Bronchial epithelial cell (primary cell): ENCODE data around the gene SIX3. TPM values are rescaled to one million over a fixed set of nuclear protein-coding genes. Genes with fewer than 3 reads are reported as not detected.

ENCODE experiments used
- DNase-seq: peaks from one replicate; pipeline ENCODE4 v3.0.0-alpha.2; 2010; ENCODE audit warnings: low read depth
- FAIRE-seq: peaks from 2 replicates; lab custom pipeline; 2011; peaks lifted over from hg19 to GRCh38; lab: Jason Lieb, UNC
- H3K27me3 ChIP-seq: 2 replicates; pipeline ENCODE4 v1.5.1; 2011; ENCODE audit warnings: low read length; ENCODE audit not compliant: control insufficient read depth, insufficient read depth
- H3K36me3 ChIP-seq: 2 replicates; pipeline ENCODE4 v1.5.1; 2011; ENCODE audit warnings: low read length; ENCODE audit not compliant: control insufficient read depth, insufficient read depth
- H3K4me3 ChIP-seq: 2 replicates; pipeline ENCODE4 v1.5.1; 2011; ENCODE audit warnings: mild to moderate bottlenecking, low read depth, low read length, control low read depth
- total RNA-seq: library from RNA; depleted of rRNA; stranded (reverse); fragments of >200 nt; gene quantifications from 2 replicates; pipeline ENCODE4 v1.2.1, GENCODE V29; 2014
- TF ChIP-seq, protein P1 (sequence below): IDR thresholded peaks from 2 replicates; pipeline ENCODE4 v1.5.1; 2011; ENCODE audit warnings: mild to moderate bottlenecking, moderate library complexity, low read length, control low read depth, inconsistent platforms; ENCODE audit not compliant: insufficient read depth, severe bottlenecking

Gene SIX3
- total RNA-seq, 1 donor from 2014 or later: not detected

DNA sequence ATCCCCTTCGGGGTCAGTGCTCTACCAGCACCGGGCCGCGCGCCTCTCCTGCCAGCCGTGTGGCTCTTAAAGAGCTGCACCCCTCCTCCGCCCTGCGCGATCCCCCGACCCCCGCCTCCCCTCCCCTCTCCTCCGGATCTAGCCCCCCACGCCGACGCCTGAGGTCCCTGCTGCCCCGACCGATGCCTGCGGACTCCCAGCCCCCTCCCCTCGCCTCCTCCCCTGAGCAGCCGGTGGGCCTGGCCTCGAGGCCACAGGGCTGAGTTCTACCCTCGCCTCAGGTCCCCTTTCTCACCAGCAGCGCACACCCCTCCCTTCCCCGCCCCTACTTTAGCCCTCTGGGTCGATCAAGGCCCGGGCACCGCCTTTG is 5.8 kb upstream of the SIX3 start:
- H3K4me3 ChIP-seq: no peak overlapping the region
- no peak for DNase-seq
- peaks cover 73% of the 10 kb centered on the region for H3K27me3 ChIP-seq
- FAIRE-seq: no peak
- H3K36me3 ChIP-seq: no peaks in the 10 kb centered on the region
- TF ChIP-seq, protein P1, sequence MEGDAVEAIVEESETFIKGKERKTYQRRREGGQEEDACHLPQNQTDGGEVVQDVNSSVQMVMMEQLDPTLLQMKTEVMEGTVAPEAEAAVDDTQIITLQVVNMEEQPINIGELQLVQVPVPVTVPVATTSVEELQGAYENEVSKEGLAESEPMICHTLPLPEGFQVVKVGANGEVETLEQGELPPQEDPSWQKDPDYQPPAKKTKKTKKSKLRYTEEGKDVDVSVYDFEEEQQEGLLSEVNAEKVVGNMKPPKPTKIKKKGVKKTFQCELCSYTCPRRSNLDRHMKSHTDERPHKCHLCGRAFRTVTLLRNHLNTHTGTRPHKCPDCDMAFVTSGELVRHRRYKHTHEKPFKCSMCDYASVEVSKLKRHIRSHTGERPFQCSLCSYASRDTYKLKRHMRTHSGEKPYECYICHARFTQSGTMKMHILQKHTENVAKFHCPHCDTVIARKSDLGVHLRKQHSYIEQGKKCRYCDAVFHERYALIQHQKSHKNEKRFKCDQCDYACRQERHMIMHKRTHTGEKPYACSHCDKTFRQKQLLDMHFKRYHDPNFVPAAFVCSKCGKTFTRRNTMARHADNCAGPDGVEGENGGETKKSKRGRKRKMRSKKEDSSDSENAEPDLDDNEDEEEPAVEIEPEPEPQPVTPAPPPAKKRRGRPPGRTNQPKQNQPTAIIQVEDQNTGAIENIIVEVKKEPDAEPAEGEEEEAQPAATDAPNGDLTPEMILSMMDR: no peak

DNA sequence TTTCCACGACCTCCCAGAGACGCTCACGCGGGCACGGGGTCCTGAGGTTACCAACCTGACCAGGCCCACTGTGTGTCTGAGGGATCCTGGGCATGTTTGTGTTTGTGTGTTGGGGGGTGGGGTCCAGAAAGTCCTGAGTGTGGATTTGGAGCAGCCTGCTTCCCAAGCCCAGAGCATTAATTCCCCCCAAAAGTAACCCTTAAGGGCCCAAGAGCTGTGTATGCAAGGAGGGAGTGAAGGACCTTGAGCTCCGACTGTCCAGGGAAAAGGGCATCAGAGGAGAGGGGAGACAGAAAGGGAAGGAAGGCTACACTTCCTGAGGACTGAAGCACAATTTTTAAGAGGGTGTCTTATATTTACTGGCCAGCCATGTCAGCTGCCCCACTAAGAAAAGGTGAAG is 5.2 kb upstream of the SIX3 start:
- no peak overlapping the region for H3K4me3 ChIP-seq
- H3K27me3 ChIP-seq: peaks cover 75% of the 10 kb centered on the region
- TF ChIP-seq, protein P1: no peak
- no peaks in the 10 kb centered on the region for H3K36me3 ChIP-seq
- DNase-seq: no peak
- no peak for FAIRE-seq

DNA sequence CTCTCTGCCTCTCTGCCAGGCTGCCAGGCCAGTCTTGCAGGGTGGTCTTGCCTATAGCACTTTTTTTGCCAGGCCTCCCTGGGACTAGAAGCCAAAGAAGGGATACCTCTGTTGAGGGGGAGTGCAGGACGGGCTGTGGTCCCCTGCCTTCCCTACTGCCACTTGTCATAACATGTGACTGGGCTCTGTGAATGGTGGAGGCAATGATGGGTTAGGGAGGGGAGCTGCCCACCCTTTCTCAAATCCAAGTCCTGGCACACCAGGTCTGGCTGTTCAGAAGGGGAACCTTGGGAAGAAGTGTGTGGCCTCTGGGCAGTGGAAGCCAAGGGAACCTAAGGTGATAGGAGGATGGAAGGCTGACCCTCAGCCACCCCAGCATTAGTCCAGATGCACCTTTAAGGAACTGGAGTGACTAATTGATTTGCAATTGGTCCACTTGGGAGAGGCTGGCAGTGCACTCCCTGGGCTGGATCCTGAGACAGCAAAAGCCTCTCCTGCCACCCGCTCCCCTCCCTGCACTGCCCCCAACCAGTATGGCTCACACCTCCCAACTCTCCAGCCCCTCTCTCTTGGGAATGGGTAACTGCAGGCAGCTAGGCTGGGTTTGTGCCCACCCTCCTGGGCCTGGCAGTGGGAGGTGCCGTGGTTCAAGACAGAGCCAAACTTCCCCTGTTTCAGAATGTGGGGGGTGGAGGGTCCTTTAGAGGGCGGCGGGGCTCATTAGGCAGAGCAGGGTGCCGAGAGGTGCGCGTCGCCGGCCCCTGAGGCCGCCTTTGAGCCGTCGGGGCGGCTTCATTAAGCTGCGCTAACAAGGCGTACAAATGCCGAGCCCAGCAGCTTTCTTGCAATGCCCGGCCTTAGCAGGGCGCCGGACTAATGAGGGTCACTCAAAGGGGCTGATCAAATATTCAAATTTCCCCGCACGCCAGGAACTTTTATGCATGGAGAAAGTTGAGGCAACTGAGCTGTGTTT is 4.5 kb upstream of the SIX3 start:
- Histone ChIP-seq H3K4me3 (no peak overlapping the region), H3K27me3 (peaks cover 78% of the 10 kb centered on the region), H3K36me3 (no peaks in the 10 kb centered on the region)
- DNase-seq (no peak), FAIRE-seq (no peak)
- TF ChIP-seq, protein P1: no peak

DNA sequence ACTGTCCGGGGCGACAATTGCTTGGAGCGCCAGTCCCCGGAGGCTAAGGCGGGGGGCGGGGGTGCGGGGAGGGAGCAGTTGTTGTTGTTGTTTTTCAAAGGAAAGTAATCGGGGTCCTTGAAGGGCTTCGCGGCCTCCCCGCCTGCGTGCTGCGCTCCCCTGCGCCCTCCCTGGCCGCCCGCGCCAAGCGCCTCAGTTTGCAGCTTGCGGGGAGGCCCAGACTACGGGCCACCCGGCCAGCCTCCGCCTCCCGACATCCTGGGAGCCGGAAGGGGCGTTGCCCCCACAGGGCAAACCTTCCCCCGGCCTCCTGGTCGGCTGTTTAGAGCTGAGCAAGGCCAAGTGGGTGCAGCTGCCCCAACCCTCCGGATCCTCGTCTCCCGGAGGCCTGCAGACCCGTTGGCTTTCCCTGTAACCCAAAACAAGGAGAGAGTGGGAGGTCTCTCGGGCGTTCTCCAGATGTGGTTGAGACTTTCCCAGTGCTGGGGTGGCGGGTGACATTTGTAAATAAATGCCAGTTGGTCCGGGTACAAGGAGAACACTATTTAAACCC is 3.7 kb upstream of the SIX3 start:
- no peak for DNase-seq
- TF ChIP-seq, protein P1: no peak
- H3K27me3 ChIP-seq: peaks cover 78% of the 10 kb centered on the region
- no peak overlapping the region for H3K4me3 ChIP-seq
- H3K36me3 ChIP-seq: no peaks in the 10 kb centered on the region
- FAIRE-seq: no peak

DNA sequence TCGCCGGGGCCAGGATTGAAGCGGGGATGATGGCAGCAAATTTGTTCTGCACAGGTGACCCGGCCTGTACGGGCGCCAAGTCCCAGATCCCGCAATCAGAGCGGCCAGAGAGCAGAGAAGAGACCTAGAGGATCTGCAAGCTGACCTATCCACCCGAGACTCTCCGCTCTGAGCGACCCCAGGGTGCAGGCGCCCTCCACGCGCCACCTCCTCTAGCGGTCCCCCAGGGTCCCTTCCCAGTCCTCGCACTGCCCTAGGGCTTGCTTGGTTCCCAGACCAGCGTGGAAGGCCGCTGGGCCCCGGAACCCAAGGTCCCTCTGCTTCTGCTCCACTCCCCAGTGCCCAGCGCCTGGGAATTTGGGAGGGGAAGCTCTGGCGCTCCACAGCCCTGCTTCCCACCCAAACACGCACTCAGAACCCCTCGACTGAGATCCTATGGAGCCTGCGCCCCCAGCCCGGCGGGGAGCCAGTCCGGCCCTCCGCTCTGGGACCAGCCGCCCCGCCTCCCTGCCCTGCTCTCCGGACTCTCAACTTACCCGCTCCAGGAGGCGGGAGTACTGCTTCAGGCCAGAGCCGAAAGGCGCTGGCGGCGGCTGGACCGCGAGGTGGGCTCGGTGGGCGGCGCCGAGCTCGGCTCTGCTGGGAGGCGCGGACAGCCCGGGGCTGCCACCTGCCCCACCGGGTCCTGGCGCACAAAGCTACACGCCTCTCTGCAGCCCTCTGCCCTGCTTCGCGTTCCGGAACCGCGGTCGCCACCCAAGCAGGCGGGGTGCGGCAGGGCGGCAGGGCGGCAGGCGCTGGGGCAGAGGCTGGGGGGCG is 3.0 kb upstream of the SIX3 start:
- peak overlapping the region; percentile 10 for H3K4me3 ChIP-seq
- no peak for DNase-seq
- no peak for FAIRE-seq
- peaks cover 81% of the 10 kb centered on the region for H3K27me3 ChIP-seq
- TF ChIP-seq, protein P1: no peak
- no peaks in the 10 kb centered on the region for H3K36me3 ChIP-seq
